Urinary bladder (tissue), 4 donors: Measurements from ENCODE around the gene RHBDF2. TPM values are rescaled to one million over a fixed set of nuclear protein-coding genes. Genes with fewer than 3 reads are reported as not detected.
"Not testable (repeated sequence)": the region's sequence is repeated elsewhere in the genome, so short reads cannot be mapped to it uniquely, and the experiment has no call there.

ENCODE experiments used
- DNase-seq: peaks from one replicate; pipeline ENCODE4 v3.0.0-alpha.2; 2015; ENCODE audit errors: extremely low spot score
- H3K27ac ChIP-seq: one replicate; pipeline ENCODE4 v1.5.1; 2013; ENCODE audit warnings: low read depth, mild to moderate bottlenecking, moderate library complexity
- H3K36me3 ChIP-seq: one replicate; pipeline ENCODE4 v1.6.1; 2013; ENCODE audit warnings: mild to moderate bottlenecking, moderate library complexity; ENCODE audit not compliant: insufficient read depth
- H3K4me1 ChIP-seq: one replicate; pipeline ENCODE4 v1.6.1; 2013; ENCODE audit warnings: mild to moderate bottlenecking, moderate library complexity; ENCODE audit not compliant: insufficient read depth
- H3K4me3 ChIP-seq: one replicate; pipeline ENCODE4 v1.5.1; 2013; ENCODE audit warnings: low read depth, low read length
- WGBS: extraction: QIAGEN DNeasy Blood & Tissue Kit; methylation state at CpG from one replicate; pipeline ENCODE4 v1.1.7; 2013; 5-methylcytosine and 5-hydroxymethylcytosine counted together
- polyA plus RNA-seq: library from polyadenylated mRNA; stranded (reverse); fragments of 200-250 nt; gene quantifications from one replicate; pipeline ENCODE4 v1.2.3, GENCODE V29; 2013
- total RNA-seq: library from RNA; depleted of rRNA; stranded (reverse); fragments of >200 nt; gene quantifications from one replicate; pipeline ENCODE4 v1.2.3, GENCODE V29; 2014
- donor health status: healthy with polysubstance abuse.
- donor health status: healthy.

Gene RHBDF2
- total and polyA plus RNA-seq, 2 donors: 4.2 to 17.2 TPM

DNA sequence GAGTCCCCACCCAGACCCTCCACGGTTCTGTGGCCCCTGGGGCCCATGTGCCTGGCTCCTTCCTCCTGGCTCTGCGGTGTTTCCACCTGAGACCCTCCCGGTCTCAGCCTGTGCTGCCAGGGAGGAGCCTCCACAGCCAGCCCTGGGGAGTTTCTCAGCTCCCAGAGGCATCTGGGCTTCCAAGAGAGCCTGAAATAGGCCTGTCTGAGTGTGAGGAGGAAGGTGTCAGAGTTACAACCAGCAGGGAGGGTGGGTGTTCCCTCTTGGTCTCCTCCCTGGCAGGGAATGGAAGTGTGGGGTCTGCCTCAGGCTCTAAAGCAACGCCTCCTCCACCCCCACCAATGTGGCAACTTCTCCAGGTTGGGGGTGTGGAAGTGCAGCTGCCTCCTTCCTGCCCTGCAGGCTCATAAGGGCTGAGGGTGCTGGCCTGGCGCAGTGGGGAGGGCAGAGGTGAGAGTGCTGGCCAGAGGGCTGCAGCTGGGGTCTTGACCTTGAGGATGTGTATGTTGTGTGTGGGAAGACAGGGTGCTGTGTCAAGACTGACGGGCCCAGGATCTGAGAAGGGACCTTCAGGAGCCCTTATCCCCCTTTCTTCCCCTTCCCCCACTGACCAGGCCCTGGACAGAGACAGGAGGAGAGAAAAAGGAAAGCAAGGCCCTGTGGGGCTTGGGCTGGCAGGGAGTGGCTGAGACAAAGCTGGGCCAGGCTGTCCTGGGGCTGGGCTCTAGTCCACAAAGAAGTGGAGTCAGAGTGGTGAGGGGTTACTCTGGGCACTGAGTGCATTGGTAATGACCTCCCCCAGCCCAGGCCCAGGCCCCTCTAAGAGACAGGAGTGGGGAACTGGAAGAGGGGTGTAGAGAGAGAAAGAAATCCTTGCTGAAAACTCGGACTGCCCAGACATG, 33.9 kb upstream of the RHBDF2 start:
- H3K36me3 ChIP-seq: no peaks in the 10 kb centered on the region
- 74% methylated on average over 7 of the region's 7 CpGs for WGBS
- H3K4me1 ChIP-seq: peaks cover 2% of the 10 kb centered on the region
- no peak for DNase-seq
- H3K27ac ChIP-seq: peak overlapping the region; percentile 72
- peak overlapping the region; percentile 6 for H3K4me3 ChIP-seq

DNA sequence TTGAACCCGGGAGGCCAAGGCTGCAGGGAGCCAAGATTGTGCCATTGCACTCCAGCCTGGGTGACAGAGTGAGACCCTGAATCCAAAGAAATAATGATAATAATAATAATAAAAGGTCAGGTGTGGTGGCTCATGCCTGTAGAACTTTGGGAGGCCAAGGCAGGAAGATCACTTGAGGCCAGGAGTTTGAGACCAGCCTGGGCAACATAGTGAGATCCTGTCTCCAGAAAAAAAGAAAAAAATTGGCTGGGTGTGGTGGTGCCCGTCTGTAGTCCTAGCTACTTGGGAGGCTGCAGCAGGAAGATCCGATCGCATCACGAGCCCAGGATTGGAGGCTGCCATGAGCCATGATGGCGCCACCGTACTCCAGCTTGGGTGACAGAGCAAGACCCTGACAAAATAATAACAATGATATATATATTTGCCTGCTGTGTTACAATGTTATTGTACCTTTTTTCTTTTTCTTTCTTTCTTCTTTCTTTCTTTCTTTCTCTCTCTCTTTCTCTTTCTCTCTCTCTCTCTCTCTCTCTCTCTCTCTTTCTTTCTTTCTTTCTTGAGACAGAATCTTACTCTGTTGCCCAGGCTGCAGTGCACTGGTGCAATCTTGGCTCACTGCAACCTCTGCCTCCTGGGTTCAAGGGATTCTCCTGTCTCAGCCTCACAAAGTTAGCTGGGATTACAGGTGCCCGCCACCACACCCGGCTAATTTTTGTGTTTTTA, 32.6 kb upstream of the RHBDF2 start:
- 91% methylated on average over 9 of the region's 9 CpGs for WGBS
- DNase-seq, H3K27ac ChIP-seq, H3K36me3 ChIP-seq, H3K4me1 ChIP-seq, H3K4me3 ChIP-seq: not testable (repeated sequence)

DNA sequence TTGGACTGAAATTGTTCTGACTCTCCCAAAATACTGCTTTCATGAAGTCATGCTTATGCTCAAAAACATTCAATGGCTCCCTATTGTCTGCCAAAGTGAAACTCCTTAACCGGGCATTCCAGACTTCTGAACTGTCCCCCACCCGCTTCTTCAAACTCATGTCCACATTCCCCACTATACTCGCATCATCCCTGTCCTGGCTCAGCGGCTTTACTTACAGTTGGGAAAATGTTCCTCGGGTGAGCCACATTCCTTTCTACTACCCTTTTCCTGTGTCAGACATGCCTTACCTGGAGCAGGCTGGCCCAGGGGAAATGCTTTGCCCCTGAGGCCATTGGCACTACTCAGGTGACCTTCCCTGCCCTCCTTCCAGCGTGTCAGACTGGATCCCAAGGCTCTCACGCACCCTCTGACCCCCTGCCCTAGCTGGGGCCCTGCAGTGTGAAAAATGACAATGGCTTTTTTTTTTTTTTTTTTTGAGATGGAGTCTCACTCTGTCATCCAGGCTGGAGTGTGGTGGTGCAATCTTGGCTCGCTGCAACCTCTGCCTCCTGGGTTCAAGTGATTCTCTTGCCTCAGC, 30.9 kb upstream of the RHBDF2 start:
- no peak for DNase-seq
- no peak overlapping the region for H3K4me3 ChIP-seq
- no peaks in the 10 kb centered on the region for H3K36me3 ChIP-seq
- peak overlapping the region; percentile 95 for H3K27ac ChIP-seq
- 81% methylated on average over 8 of the region's 8 CpGs for WGBS
- peaks cover 2% of the 10 kb centered on the region for H3K4me1 ChIP-seq

DNA sequence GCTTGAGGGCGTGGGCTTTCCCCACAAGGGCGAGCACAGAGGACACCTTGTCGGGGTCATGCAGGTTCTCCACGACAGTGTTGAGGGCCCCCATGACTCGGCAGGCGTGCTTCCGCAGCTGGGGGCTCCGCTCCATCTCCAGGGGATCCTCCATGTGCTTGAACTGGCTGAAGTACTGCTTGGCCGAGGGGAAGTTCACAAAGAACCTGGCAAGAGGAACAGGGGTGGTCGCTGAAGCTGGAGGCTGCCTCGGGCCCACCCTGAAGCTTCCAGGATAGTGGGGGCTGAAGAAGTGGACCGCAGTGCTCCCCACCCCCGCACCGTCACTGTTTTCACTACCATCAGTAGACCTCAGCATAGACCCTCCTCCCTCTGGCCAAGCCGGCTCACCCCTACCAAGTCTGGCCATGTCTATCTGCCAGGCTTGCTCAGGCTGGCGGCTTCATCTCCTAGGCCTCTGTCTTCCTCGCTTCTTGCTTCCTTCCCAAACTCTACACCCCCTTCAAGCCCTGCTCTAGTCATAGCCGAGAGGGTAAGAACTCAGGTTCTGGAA, 30.3 kb upstream of the RHBDF2 start:
- 71% methylated on average over 18 of the region's 18 CpGs for WGBS
- DNase-seq: no peak

DNA sequence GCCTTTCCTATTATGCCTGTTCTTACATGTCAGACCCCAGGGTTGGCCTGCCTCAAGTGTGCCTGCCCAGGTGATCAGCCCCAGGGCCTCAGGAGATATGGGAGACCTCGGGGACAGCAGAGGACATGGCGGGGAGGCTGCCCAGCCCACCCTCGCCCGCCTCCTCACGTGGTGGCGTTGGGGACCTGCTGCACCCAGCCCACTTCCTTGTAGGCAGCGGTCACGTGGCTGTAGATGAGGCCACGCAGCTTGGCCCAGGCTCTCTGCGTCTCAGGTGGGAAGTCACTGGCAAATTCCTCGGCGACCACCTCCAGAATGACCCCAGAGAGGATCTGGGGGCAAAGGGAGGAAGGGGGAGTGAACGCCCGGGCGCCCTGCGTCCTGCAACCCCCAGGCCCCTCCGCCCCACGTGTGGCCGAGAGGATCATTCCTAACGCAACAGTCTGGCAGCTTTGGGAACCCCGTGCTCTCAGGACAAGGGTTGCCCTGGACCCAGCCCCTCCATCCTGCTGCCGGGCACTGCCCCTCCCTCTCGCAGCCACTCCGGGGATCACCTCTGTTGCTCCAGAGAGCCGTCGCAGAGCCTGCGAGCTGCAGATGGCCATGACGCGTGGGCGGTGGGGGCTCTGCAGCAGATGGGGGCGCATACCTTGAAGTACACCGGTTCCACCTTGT, 29.7 kb upstream of the RHBDF2 start:
- DNase-seq: no peak
- 78% methylated on average over 32 of the region's 32 CpGs for WGBS
- no peaks in the 10 kb centered on the region for H3K36me3 ChIP-seq
- peaks cover 2% of the 10 kb centered on the region for H3K4me1 ChIP-seq
- no peak overlapping the region for H3K4me3 ChIP-seq
- H3K27ac ChIP-seq: peak overlapping the region; percentile 95

More for the DNA sequence above, 30.3 kb upstream of the RHBDF2 start:
- Histone ChIP-seq H3K27ac (peak overlapping the region; percentile 95), H3K4me3 (no peak overlapping the region), H3K4me1 (peaks cover 2% of the 10 kb centered on the region), H3K36me3 (no peaks in the 10 kb centered on the region)

DNA sequence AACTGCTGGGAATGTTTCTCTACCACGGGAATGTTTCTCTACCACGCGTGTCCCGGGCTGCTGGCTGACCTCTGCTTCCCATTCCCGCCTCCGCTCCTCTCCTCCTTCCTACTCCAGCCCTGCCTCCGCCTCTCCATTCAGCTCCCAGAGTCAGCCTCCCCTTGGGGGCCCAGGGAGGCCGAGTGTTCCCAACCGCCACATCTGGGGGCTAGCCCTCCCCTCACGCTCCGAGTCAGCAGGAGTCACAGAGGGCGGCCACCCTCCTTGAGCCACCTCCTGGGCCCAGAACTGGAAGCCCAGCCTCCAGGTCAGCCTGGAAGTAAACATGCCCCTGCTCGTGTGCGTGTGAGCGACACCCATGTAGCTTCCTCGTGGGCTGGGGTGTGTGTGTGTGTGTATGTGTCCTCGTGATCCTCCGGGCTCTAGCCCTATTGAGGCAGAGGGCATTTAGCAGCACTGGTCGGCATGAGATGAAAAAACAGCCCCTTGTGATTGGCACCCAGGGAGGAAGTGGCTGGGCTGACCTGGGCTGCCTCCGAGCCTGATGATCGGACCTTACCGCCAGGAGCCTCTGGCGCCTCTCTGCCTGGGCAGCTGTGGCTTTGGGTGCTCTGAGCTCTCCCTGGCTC, 29.0 kb upstream of the RHBDF2 start:
- H3K36me3 ChIP-seq: no peaks in the 10 kb centered on the region
- WGBS: 37% methylated on average over 23 of the region's 23 CpGs
- H3K27ac ChIP-seq: peak overlapping the region; percentile 95
- H3K4me3 ChIP-seq: no peak overlapping the region
- no peak for DNase-seq
- peaks cover 2% of the 10 kb centered on the region for H3K4me1 ChIP-seq

DNA sequence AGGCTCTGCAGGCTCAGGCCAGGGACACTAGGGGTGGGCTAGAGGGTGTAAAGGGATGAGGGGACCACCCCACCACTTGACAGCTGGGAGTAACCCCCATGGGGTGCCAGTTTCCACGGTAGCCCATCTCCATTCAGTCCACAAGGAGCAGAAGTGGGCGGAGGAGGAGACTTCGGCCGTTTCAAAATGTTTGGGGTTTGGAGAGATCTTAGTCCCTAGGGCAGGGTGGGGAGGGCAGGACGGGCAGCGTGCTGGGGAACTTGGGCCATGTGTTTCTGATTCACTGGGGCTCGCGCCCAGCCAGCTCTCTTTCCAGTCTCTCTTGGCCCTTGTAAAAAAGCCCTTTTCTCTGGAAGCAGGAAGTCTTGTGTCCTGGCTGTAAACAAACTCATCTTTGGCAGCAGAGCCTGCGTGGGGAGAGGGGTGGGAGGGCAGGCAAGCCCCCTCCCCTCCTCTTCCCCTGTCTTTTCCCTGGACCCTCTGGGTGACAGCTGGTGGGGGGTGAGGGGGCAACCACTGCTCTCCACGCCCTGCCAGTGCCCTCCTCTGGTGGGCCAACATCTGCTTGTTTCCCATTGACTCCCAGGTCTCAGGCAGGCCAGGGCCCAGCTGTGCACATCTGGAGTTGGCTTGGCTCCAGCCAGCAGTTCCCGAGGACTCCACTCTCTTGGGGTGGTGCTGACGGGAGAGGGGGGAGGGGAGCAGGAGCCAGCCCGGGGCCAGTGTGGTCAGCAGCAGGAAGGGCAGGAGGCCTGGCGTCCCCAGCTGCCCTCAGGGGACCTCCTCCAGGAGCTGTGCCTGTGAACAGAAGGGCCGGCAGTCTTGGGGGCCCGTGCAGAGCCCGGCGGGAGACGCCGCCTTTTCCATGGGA, 28.2 kb upstream of the RHBDF2 start:
- WGBS: 27% methylated on average over 20 of the region's 20 CpGs
- H3K27ac ChIP-seq: peak overlapping the region; percentile 95
- H3K4me1 ChIP-seq: peaks cover 2% of the 10 kb centered on the region
- H3K4me3 ChIP-seq: no peak overlapping the region
- H3K36me3 ChIP-seq: no peaks in the 10 kb centered on the region
- DNase-seq: peak; percentile 76

DNA sequence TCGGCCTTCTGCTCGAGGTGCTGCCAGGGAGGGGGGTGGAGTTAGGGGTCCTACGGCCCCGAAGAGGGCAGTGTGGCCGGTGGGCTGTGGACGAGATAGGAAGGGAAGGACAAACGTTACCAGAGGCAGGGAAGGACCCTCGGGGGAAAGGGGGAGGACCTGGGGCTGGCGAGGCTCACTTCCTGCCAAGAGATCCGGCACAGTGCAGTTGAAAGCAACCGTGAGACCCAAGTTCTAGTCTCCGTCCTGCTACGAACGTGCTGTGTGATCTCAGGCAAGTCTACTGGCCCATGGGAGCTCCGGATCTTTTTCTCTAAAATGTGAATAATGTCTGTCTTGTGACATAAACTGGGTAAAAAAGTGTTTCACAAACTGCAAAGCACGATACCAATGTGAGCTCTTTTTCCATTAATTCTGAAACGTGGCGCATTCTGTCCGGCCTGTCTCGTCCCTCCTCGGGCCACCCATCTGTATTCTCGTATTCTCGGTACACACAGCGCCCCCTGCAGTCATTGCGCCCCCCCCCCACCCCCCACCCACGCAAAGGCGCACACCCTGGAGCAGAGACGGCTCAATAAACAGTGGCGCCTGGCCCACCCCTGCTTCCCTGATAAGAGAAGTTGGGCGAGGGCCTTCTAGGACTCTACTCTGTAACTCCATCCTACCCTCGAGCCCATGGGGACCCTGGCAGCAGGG, 27.5 kb upstream of the RHBDF2 start:
- DNase-seq: no peak
- Histone ChIP-seq H3K27ac (peak overlapping the region; percentile 95), H3K36me3 (no peaks in the 10 kb centered on the region), H3K4me1 (peaks cover 2% of the 10 kb centered on the region), H3K4me3 (peak overlapping the region; percentile 9)
- WGBS: 37% methylated on average over 31 of the region's 31 CpGs

DNA sequence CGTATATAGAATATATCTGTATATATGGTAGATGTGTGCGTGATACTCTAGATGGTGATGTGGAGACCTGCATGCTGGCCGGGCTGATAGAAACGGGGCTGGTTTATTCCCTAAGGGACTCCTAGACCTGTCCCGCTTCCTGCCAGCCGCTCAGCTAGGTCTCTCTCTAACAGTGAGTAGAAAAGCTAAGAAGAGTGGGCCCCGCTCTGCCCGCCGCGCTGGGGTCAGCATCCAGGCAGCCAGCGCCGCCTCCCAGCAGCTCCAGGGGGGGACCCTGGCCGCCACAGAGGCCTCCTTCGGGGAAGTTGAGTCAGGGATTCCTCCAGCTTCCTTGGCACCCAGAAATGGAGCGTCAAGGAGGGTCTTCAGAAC, 26.9 kb upstream of the RHBDF2 start:
- Histone ChIP-seq H3K4me3 (peak overlapping the region; percentile 9), H3K4me1 (peaks cover 2% of the 10 kb centered on the region), H3K36me3 (no peaks in the 10 kb centered on the region), H3K27ac (peak overlapping the region; percentile 95)
- WGBS: 56% methylated on average over 15 of the region's 15 CpGs
- no peak for DNase-seq

DNA sequence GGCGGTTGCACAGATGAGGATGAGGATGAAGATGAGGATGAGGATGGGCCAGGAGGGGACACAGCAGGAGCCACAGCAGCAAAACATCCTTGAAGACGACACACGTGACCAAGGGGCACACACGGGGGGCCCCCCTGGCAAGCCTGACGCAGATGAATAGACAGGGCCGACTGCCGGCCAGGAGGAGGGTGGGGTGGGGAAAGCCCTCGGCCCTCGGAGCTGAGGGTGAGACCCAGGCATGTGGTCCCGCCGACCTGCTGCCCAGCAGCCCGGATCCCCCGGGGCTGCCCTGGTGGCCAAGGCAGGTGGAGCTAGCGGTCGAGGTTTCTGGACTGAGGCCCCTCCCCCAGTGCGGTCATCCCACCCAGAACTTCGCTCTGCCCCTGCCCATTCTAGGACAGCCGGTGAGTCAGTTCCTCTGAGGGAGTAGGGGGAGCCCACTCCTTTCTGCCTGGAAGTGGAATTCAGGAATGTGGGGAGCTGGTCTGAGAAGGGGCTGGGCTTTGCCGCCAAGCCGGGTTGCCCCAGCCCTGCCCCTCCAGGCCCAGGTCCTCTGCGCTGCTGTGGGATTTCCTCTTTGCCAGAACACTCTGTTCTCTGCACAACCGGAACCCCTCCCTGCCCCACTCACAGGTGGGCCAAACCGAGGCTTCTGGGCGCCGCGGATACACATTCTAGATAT, 26.3 kb upstream of the RHBDF2 start:
- DNase-seq: no peak
- peaks cover 2% of the 10 kb centered on the region for H3K4me1 ChIP-seq
- 24% methylated on average over 26 of the region's 26 CpGs for WGBS
- H3K27ac ChIP-seq: peak overlapping the region; percentile 92
- no peaks in the 10 kb centered on the region for H3K36me3 ChIP-seq
- H3K4me3 ChIP-seq: peak overlapping the region; percentile 11

DNA sequence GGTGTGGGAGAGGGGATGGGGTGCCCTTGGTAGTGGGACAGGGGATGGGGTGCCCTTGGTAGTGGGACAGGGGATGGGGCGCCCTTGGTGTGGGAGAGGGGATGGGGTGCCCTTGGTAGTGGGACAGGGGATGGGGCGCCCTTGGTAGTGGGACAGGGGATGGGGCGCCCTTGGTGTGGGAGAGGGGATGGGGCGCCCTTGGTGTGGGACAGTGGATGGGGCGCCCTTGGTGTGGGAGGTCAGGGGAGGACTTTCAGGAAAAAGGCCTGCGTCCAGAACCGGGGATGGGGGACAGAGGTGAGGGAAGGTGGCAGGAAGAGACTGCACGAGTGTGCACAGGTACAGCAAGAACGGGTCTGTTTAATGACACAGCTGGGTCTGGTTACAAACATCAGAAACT, 25.8 kb upstream of the RHBDF2 start:
- not testable (repeated sequence) for H3K36me3 ChIP-seq, DNase-seq, H3K4me3 ChIP-seq, H3K4me1 ChIP-seq
- peak overlapping the region; percentile 92 for H3K27ac ChIP-seq
- 58% methylated on average over 9 of the region's 9 CpGs for WGBS
